Measurements from ENCODE around the gene HRNR.
A peak's percentile ranks its signal among the peaks of the same experiment; 100 is the strongest.

HRNR gene

GRCh38 chr1:152188673-152189591, 35.1 kb downstream of the HRNR start:
- peak; percentile 77 for DNase-seq

- DNase-seq, result no peak
Observed at GRCh38 chr1:152186556-152187285, 37.3 kb downstream of the HRNR start.

DNA sequence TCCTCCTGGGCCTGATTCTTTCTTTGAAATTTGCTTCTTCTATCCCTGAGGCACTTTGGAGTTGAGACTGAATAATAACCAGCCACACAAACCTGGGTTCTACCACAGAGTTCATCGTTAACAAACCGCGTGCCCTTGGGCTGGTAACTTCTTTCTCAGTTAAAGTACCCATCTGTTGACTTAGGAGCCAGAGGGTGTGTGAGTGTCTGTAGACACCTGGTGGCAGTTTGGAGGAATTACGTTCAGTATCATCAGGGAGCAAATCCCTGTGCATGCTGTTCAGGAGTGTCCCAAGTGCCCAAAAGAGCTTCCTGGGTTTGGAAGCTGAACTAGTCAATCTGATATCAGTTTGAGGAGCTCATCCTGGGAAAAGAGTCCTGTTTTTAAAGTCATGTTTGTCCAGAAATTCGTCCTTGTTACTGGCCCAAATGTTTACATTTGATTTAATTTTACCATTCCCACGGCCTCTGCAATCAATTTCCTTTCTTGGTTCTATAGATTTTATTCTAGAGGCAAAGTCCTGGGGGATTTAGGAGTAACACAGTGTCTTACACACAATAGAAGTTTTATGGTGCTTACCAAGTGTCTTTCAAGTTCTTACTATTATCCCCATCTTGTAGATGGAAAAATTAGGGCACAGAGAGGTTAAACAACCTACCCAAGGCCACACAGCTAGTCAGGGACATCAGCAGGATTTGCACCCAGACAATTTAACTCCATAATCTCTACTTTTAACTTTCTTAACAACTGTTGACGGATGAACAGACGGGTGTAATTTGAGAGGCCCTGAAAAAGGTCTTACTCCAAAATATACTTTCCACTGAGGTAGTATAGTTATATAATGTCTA, 38.2 kb downstream of the HRNR start:
- peak; percentile 5 for DNase-seq

DNA sequence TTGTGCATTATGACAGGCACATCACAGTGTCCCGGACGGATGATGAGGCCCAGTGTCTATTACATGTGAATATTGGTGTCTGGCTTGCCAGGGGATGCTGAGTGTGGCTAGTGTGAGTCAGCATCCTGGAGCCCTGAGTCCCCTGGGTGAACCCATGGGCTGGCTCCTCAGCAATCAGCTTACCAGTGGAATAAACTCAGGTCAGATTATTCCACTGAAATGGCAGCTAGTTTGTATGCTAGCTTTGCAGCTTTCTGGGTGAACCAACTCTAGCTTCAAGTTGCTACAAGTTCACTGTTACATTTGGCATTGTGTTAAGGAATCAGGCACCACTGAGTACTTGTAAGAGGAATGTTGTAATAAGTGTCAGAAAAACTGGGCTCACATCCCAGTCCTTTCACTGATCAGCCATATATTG, 41.0 kb downstream of the HRNR start:
- no peak for DNase-seq

- no peak for DNase-seq
Observed at GRCh38 chr1:152182431-152182830, 41.6 kb downstream of the HRNR start.

DNA sequence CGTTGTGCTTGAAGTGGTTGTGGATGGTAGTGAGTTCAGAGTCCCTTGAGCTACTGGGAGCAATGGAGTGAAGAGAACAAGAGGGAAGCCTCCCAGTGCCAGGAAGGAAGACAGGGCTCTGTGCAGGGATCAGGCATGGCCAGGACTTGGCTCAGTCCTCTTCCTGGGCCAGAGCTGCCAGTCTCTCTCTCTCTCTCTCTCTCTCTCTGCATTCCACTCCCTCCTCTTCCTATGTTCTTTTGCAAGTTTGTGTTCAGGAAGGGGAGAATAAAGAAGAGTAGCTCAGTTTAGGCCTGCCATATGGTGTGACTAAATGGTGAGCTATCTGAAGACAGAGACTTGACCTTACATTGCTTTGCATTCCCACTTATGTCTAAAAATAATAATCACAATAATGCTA, 44.4 kb downstream of the HRNR start:
- DNase-seq, result no peak

- no peak for DNase-seq
Observed at GRCh38 chr1:152170287-152170905, 53.6 kb downstream of the HRNR start.

- DNase-seq, result no peak
Observed at GRCh38 chr1:152169366-152170025, 54.5 kb downstream of the HRNR start.

DNA sequence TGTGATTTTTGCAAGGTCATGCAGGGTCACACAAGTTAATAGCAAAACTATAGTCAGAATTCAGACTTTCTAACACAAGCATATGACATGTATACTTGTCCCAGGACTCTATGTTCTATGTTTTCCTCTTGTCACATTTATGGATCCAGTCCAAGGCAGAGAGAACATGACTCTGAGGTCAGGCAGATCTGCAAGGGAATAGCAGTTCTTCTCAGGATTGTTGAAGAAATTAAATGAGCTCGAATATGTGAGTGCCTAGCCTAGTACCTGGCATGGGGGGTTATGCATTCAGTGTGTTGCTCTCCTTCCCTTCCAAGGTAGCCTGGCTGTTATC, 55.5 kb downstream of the HRNR start:
- no peak for DNase-seq

DNA sequence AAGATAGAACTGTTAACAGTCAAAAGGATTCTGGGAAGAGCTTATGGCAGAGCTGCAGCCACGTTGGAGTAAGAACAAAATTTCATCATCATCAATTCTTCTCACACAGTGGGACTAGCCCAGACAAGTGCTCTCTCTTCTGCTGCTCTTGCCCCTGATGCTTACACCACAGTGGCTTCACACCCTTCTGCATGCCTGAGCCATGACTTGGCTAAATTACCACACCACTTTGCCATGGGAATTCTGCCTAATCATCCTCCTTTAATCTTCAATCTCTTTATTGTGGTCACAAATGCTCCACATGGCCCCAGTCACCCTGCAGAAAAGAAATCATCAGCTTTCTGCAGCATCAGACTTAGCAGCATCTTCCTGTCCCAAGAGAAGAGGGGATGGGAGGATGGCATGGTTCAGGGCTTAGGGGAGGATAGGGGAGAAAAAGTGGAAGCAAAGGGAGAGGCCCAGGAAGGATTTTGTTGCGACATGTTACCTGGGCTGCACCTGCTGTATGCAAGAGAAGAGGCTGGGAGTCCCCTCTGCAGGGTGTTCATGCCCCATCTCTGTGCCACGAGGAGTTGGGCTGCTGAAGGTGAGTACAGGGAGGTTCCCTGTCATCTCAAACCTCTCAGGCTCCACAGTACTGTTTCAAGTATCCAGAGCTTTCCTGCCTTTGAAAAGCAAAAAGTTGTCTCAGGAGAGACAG, 56.0 kb downstream of the HRNR start:
- no peak for DNase-seq

- no peak for DNase-seq
Observed at GRCh38 chr1:152166966-152167365, 57.0 kb downstream of the HRNR start.

DNA sequence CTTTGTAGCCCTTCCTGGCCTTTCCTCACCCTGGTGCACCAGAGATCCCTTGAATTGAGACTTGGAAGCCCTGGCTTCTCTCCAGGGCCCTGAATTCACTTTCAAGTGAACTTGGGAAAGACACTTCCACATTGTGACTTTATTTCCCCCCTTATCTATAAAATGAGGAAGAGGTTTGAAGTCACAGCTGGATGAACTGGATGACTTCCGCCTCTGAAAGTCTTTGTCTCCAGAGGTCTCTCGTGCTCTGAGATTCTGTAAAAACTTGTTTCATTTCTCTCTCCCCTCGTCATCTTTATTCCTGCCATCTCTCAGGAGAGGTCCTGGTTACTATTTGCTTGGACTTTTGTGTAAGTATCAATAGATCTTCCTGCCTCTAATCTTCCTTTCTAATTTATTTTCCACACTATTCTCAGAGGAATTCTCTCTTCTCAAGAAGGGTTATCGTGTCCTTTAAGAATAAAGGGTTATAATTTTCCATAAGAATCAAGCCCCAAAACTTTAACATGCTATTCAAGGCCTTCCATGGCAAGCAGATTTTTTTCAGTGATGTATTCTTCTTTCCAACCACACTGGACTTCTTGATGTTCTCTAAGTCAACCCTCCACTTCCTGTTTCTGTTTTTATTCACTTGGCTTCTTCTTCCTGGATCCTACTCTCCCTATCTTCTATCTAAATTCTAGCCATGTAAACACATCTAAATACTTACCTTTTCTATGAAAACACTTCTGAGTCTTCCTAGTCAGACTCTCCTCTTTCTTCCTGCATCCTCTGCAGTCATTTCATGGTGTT, 58.5 kb downstream of the HRNR start:
- no peak for DNase-seq

DNA sequence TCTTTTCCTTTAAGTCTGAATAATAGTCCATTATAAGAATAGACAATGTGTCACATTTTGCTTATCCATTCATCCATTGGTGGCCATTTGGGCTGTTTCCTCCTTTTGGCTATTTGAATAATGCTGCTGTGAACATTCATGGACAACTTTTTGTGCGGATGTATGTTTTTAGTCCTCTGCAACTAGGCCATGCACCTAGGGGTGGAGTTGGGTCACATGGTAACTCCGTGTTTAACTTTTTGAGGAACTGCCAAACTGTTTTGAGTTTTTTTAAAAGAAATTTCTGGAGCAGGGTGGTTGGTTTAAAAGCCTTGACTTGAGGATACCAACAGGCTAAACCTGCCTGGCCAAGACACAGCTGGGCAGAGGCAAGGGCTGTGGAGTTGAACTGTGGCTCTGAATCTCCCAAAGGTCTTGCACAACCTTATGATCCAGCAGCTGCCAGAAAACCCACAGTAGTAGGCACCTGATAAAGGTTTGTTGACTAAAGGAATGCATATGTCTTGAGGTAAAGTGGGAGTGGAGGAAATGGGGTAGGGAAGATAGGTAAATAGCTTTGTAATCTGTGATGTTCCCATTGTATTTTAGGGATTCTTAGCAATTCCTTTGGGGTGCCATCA, 59.4 kb downstream of the HRNR start:
- no peak for DNase-seq

- DNase-seq, result no peak
Observed at GRCh38 chr1:152162792-152163463, 61.1 kb downstream of the HRNR start.
